WERI-Rb-1 (cell line): ENCODE data around the gene ZDHHC1.

Experiments used
- DNase-seq: peaks from one replicate; pipeline ENCODE4 v3.0.0-alpha.2; 2020
- H3K27ac ChIP-seq: fragments of 250-450 bp; sonication (Bioruptor Pico); 2 replicates; pipeline ENCODE4 v1.5.1; 2020; ENCODE audit warnings: mild to moderate bottlenecking, moderate library complexity
- H3K27me3 ChIP-seq: fragments of 250-450 bp; sonication (Bioruptor Pico); 2 replicates; pipeline ENCODE4 v1.5.1; 2021; ENCODE audit warnings: mild to moderate bottlenecking, low read depth, moderate library complexity; ENCODE audit not compliant: insufficient read depth, severe bottlenecking
- H3K36me3 ChIP-seq: fragments of 250-450 bp; sonication (Bioruptor Pico); 2 replicates; pipeline ENCODE4 v1.5.1; 2020; ENCODE audit warnings: mild to moderate bottlenecking, moderate library complexity
- H3K4me3 ChIP-seq: 2 replicates; pipeline ENCODE4 v1.5.1; 2011; ENCODE audit warnings: low read depth, mild to moderate bottlenecking, control low read depth, low read length
- H3K9me3 ChIP-seq: fragments of 250-450 bp; sonication (Bioruptor Pico); 2 replicates; pipeline ENCODE4 v1.5.1; 2021; ENCODE audit warnings: mild to moderate bottlenecking, moderate library complexity; ENCODE audit not compliant: severe bottlenecking
- TF ChIP-seq, protein P1 (sequence below): IDR thresholded peaks from 2 replicates; pipeline ENCODE4 v1.5.1; 2011; ENCODE audit warnings: low read depth, mild to moderate bottlenecking, control low read depth, inconsistent platforms, low read length

The ZDHHC1 gene

DNA sequence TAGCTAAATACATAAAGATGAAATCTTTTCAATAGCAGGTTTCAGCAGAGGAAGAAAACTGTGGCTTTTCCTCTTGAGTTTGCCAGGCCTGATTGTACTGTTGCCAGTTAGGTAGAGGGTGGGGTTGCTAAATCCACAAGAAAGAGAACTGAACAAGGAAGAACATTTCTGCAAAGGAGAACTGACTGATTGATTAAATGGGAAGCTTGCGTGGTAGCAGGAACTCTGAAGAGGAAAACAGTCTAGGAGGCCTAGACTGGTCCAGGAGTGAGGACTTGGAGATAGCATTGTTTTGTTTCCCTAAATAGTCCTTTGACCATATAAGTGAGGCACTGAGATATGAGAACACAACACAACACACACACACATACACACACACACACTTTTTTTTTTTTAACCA, 70.9 kb downstream of the ZDHHC1 start:
- TF ChIP-seq, protein P1, sequence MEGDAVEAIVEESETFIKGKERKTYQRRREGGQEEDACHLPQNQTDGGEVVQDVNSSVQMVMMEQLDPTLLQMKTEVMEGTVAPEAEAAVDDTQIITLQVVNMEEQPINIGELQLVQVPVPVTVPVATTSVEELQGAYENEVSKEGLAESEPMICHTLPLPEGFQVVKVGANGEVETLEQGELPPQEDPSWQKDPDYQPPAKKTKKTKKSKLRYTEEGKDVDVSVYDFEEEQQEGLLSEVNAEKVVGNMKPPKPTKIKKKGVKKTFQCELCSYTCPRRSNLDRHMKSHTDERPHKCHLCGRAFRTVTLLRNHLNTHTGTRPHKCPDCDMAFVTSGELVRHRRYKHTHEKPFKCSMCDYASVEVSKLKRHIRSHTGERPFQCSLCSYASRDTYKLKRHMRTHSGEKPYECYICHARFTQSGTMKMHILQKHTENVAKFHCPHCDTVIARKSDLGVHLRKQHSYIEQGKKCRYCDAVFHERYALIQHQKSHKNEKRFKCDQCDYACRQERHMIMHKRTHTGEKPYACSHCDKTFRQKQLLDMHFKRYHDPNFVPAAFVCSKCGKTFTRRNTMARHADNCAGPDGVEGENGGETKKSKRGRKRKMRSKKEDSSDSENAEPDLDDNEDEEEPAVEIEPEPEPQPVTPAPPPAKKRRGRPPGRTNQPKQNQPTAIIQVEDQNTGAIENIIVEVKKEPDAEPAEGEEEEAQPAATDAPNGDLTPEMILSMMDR: no peak
- Histone ChIP-seq H3K27ac (no peak overlapping the region), H3K4me3 (no peak overlapping the region), H3K36me3 (no peaks in the 10 kb centered on the region), H3K27me3 (no peaks in the 10 kb centered on the region), H3K9me3 (no peaks in the 10 kb centered on the region)
- no peak for DNase-seq
